HepG2 (cell line): ENCODE measurements around the gene CLRN2. TPM values are rescaled to one million over a fixed set of nuclear protein-coding genes. Genes with fewer than 3 reads are reported as not detected.

Experiments
- ATF1 ChIP-seq: IDR thresholded peaks from 2 replicates; pipeline ENCODE4 v1.6.1; 2016; ENCODE audit warnings: mild to moderate bottlenecking, control low read depth
- CEBPB ChIP-seq: IDR thresholded peaks from 2 replicates; pipeline ENCODE4 v1.6.1; 2011; ENCODE audit warnings: low read depth, low read length, improper control_type of control experiment, borderline replicate concordance
- CHD4 ChIP-seq: fragments of 200-600 bp; sonication (generic); IDR thresholded peaks from 2 replicates; pipeline ENCODE4 v1.7.0; 2017; ENCODE audit warnings: mild to moderate bottlenecking, low read length, borderline replicate concordance
- GATAD1 ChIP-seq: IDR thresholded peaks from 2 replicates; pipeline ENCODE4 v1.6.1; 2016; ENCODE audit warnings: missing genetic modification reagents, missing compliant biosample characterization
- KDM6A ChIP-seq: IDR thresholded peaks from 2 replicates; pipeline ENCODE4 v1.6.1; 2016; ENCODE audit warnings: low read depth
- MAFK ChIP-seq, 2 experiments: IDR thresholded peaks in 1 of 2; conservative IDR thresholded peaks in 1 of 2; 2 replicates each; pipeline ENCODE4 v1.6.1; 2011; ENCODE audit warnings: improper control_type of control experiment in 2 of 2, low read length in 2 of 2
- MED1 ChIP-seq: sonication (generic); formaldehyde crosslinking; IDR thresholded peaks from 2 replicates; pipeline ENCODE4 v1.4.0; 2020; ENCODE audit warnings: missing genetic modification reagents
- NR2F6 ChIP-seq, 2 experiments: IDR thresholded peaks; 2 replicates each; pipeline ENCODE4 v1.6.1; 2016; ENCODE audit warnings: antibody characterized with exemption in 1 of 2, mild to moderate bottlenecking in 1 of 2
- PAWR ChIP-seq: sonication (generic); formaldehyde crosslinking; IDR thresholded peaks from 2 replicates; pipeline ENCODE4 v1.4.0; 2020; ENCODE audit warnings: missing genetic modification reagents, mild to moderate bottlenecking, borderline replicate concordance
- POLR2AphosphoS5 ChIP-seq: IDR thresholded peaks from 2 replicates; pipeline ENCODE4 v1.6.1; 2012; ENCODE audit warnings: low read depth, low read length
- YEATS2 ChIP-seq: sonication (generic); formaldehyde crosslinking; IDR thresholded peaks from 2 replicates; pipeline ENCODE4 v1.4.0; 2020; ENCODE audit warnings: missing genetic modification reagents, borderline replicate concordance
- ZFP36 ChIP-seq: fragments of 150-350 bp; IDR thresholded peaks from 2 replicates; pipeline ENCODE4 v1.6.1; 2018; ENCODE audit warnings: borderline replicate concordance, low read length, low read depth; ENCODE audit not compliant: partially characterized antibody
- ZNF557 ChIP-seq: sonication (generic); formaldehyde crosslinking; IDR thresholded peaks from 2 replicates; pipeline ENCODE4 v1.4.0; 2020; ENCODE audit warnings: missing genetic modification reagents
- ZNF761 ChIP-seq: sonication (generic); formaldehyde crosslinking; conservative IDR thresholded peaks from 2 replicates; pipeline ENCODE4 v1.4.0; 2020; ENCODE audit warnings: mild to moderate bottlenecking, missing genetic modification reagents
- ZZZ3 ChIP-seq: sonication (generic); formaldehyde crosslinking; IDR thresholded peaks from 2 replicates; pipeline ENCODE4 v1.4.0; 2020; ENCODE audit warnings: missing genetic modification reagents, mild to moderate bottlenecking, borderline replicate concordance
- polyA plus RNA-seq, 8 experiments: library from polyadenylated mRNA; depleted of rRNA in 3 of 8; stranded (reverse) in 7 of 8; unstranded in 1 of 8; fragments of >200 nt; fragmentation: Illumina TruSeq in 4 of 8; extraction: Trizol in 4 of 8; gene quantifications; 2 replicates each; pipeline versions ENCODE4 v1.2.1 to v1.2.3, GENCODE V29; 2011 to 2016; ENCODE audit warnings: low read depth in 4 of 8, missing spikeins in 1 of 8, mixed read lengths in 1 of 8; ENCODE audit not compliant: insufficient read depth in 1 of 8
- total RNA-seq, 5 experiments: library from RNA; depleted of rRNA; stranded (reverse); fragments of >200 nt; fragmentation: Illumina TruSeq; extraction: Trizol; gene quantifications; 2 replicates each; pipeline ENCODE4 v1.2.3, GENCODE V29; 2016; ENCODE audit warnings: low read depth in 1 of 5
- TF ChIP-seq, protein P1 (sequence below): sonication (generic); formaldehyde crosslinking; IDR thresholded peaks from 2 replicates; pipeline ENCODE4 v1.4.0; 2020; ENCODE audit warnings: mild to moderate bottlenecking, missing genetic modification reagents
- TF ChIP-seq, protein P2 (sequence below): sonication (generic); formaldehyde crosslinking; IDR thresholded peaks from 2 replicates; pipeline ENCODE4 v1.4.0; 2020; ENCODE audit warnings: missing genetic modification reagents
- TF ChIP-seq, protein P3 (sequence below): sonication (generic); formaldehyde crosslinking; IDR thresholded peaks from 2 replicates; pipeline ENCODE4 v1.4.0; 2020; ENCODE audit warnings: missing genetic modification reagents, borderline replicate concordance
- TF ChIP-seq, protein P4 (sequence below): sonication (generic); formaldehyde crosslinking; IDR thresholded peaks from 2 replicates; pipeline ENCODE4 v1.4.0; 2020; ENCODE audit warnings: mild to moderate bottlenecking, missing genetic modification reagents

The CLRN2 gene
- total and polyA plus RNA-seq, 2 of the 13 experiments (the other 11 are each of a cell fraction or from before 2014, with no cell fraction given): not detected

DNA sequence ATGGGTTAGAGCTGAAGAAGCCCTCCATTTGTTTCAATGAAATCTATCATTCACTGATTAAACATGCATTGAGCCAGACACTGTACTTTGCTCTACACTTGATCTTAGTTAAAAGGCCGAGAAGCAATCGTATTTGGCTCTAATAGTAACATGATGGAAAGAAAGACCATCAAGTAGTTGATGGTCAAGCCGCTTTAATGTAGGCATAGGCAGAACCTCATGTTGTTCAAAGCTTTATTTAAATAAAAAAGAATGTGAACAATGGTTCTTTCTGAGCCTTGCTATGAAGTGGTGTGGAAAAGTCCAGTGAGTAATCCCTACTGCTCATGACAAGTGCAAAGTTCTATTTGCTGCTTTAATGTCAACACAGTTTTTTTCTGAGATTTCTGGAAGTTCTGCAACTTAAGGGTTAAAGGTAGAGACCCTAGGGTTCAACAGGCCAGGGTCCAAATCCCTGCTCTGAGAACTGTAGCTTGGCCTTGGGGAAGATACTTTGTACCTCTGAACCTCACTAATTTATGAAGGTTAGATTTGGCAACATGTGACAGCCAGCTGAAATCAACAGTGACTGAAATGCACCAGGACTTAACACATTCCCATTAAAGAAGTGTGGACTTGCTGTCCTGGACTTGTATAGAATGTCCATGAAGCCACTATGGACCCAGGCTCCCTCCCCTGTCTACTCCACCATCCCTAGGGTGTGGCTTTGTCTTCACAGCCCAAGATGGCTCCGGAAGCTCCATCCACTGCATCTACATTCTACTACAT is 44.2 kb downstream of the CLRN2 start (continued):
- TF ChIP-seq, protein P1, sequence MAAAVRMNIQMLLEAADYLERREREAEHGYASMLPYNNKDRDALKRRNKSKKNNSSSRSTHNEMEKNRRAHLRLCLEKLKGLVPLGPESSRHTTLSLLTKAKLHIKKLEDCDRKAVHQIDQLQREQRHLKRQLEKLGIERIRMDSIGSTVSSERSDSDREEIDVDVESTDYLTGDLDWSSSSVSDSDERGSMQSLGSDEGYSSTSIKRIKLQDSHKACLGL (CRISPR knock-in tag): no peak
- no peak for TF ChIP-seq ZNF557 (CRISPR knock-in tag)
- TF ChIP-seq PAWR: no peak
- TF ChIP-seq MAFK (conservative IDR thresholded peaks at IDR 0.05 in 1 of 2, IDR thresholded peaks at IDR 0.05 in 1 of 2; ENCODE audit: low read length in 2 of 2): peak in 1 of 2 experiments; percentile 38; a peak in 2 of 4 replicates
- peak; percentile 83 for TF ChIP-seq ATF1 (CRISPR knock-in tag)
- TF ChIP-seq ZFP36: no peak
- peak; percentile 97 for TF ChIP-seq NR2F6 (IDR thresholded peaks at IDR 0.05)
- peak; percentile 93 for TF ChIP-seq NR2F6 (CRISPR knock-in tag; IDR thresholded peaks at IDR 0.05)
- TF ChIP-seq GATAD1: peak; percentile 66
- TF ChIP-seq MED1: peak; percentile 98
- 0 out of 2 replicates have a peak, but pooled peaks have one; percentile 63 for TF ChIP-seq CHD4
- peak; percentile 64; the same call in 1 of the 2 replicates for TF ChIP-seq ZNF761 (CRISPR knock-in tag)
- TF ChIP-seq KDM6A (CRISPR knock-in tag): peak; percentile 95
- TF ChIP-seq POLR2AphosphoS5: peak; percentile 26
- TF ChIP-seq, protein P2, sequence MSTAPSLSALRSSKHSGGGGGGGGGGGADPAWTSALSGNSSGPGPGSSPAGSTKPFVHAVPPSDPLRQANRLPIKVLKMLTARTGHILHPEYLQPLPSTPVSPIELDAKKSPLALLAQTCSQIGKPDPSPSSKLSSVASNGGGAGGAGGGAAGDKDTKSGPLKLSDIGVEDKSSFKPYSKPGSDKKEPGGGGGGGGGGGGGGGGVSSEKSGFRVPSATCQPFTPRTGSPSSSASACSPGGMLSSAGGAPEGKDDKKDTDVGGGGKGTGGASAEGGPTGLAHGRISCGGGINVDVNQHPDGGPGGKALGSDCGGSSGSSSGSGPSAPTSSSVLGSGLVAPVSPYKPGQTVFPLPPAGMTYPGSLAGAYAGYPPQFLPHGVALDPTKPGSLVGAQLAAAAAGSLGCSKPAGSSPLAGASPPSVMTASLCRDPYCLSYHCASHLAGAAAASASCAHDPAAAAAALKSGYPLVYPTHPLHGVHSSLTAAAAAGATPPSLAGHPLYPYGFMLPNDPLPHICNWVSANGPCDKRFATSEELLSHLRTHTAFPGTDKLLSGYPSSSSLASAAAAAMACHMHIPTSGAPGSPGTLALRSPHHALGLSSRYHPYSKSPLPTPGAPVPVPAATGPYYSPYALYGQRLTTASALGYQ (CRISPR knock-in tag): peak; percentile 94
- TF ChIP-seq ZZZ3 (CRISPR knock-in tag): 0 out of 2 replicates have a peak, but pooled peaks have one; percentile 41
- TF ChIP-seq, protein P3, sequence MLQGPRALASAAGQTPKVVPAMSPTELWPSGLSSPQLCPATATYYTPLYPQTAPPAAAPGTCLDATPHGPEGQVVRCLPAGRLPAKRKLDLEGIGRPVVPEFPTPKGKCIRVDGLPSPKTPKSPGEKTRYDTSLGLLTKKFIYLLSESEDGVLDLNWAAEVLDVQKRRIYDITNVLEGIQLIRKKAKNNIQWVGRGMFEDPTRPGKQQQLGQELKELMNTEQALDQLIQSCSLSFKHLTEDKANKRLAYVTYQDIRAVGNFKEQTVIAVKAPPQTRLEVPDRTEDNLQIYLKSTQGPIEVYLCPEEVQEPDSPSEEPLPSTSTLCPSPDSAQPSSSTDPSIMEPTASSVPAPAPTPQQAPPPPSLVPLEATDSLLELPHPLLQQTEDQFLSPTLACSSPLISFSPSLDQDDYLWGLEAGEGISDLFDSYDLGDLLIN (CRISPR knock-in tag): 0 out of 2 replicates have a peak, but pooled peaks have one; percentile 74
- no peak; the same call in 1 of the 2 replicates for TF ChIP-seq YEATS2 (CRISPR knock-in tag)
- TF ChIP-seq CEBPB: peak; percentile 81
- TF ChIP-seq, protein P4, sequence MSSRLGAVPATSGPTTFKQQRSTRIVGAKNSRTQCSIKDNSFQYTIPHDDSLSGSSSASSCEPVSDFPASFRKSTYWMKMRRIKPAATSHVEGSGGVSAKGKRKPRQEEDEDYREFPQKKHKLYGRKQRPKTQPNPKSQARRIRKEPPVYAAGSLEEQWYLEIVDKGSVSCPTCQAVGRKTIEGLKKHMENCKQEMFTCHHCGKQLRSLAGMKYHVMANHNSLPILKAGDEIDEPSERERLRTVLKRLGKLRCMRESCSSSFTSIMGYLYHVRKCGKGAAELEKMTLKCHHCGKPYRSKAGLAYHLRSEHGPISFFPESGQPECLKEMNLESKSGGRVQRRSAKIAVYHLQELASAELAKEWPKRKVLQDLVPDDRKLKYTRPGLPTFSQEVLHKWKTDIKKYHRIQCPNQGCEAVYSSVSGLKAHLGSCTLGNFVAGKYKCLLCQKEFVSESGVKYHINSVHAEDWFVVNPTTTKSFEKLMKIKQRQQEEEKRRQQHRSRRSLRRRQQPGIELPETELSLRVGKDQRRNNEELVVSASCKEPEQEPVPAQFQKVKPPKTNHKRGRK (CRISPR knock-in tag): no peak
